Measurements from ENCODE around the gene HSD3B7.

DNA sequence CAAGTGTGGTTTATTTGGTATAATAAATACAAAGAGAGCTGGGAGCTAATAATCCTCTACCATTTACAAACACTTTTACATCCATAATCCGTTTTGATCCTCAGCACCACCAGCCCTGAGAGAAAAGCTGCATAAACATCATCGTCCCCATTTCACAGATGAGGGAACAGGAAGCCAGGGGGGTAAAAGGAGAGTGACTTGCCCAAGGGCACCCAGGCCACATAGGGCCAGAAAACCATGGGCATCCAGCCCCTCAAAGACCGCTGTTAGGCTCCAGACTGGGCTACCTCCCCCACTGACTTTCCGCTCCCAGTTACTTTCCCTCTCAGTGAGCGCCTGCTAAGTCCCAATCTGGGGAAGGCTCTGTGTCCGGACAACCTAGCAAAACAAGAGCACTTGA, 18.7 kb downstream of the HSD3B7 start:
- TF ChIP-seq, protein P1, sequence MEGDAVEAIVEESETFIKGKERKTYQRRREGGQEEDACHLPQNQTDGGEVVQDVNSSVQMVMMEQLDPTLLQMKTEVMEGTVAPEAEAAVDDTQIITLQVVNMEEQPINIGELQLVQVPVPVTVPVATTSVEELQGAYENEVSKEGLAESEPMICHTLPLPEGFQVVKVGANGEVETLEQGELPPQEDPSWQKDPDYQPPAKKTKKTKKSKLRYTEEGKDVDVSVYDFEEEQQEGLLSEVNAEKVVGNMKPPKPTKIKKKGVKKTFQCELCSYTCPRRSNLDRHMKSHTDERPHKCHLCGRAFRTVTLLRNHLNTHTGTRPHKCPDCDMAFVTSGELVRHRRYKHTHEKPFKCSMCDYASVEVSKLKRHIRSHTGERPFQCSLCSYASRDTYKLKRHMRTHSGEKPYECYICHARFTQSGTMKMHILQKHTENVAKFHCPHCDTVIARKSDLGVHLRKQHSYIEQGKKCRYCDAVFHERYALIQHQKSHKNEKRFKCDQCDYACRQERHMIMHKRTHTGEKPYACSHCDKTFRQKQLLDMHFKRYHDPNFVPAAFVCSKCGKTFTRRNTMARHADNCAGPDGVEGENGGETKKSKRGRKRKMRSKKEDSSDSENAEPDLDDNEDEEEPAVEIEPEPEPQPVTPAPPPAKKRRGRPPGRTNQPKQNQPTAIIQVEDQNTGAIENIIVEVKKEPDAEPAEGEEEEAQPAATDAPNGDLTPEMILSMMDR (IDR thresholded peaks at IDR 0.05) = no peak
- TF ChIP-seq POLR2A (IDR thresholded peaks at IDR 0.05) = no peak

All from prostate gland (tissue), 2 donors.